Activated naive CD4-positive, alpha-beta T cell treated with anti-CD3 and anti-CD28 coated beads, Interleukin-2, amount 50 U/mL, for 16 hours (primary cell): Measurements from ENCODE around the gene GCSAM.
A peak's percentile ranks its signal among the peaks of the same experiment; 100 is the strongest.

Experiments used
- DNase-seq: peaks from one replicate; pipeline ENCODE4 v3.0.0-alpha.2; 2020

GCSAM gene

GRCh38 chr3:112132975-112133448, at the start of gene GCSAM:
Gene GCSAM (minus strand): TSS chr3:112133248. CDS start chr3:112133120, 128 bp downstream.
- DNase-seq, result peak; percentile 58

GRCh38 chr3:112175646-112176045, 42.6 kb upstream of the GCSAM start:
- DNase-seq, result no peak

- no peak for DNase-seq
Measured at GRCh38 chr3:112175037-112175436, 42.0 kb upstream of the GCSAM start.

DNA sequence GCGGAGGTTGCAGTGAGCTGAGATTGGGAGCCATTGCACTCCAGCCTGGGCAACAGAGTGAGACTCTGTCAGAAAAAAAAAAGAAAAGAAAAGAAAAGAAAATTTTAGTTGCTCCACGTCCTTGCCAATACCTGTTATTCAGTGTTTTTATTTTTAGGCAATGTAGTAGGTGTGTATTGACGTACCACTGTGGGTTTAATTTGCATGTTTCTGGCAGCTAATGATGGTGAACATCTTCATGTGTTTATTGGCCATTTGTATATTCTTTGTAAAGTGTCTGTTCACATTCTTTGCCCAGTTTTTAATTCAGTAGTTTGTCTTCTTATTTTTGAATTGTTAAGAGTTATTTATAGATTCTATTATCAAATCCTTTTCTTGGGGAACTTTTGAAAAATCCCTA, 38.1 kb upstream of the GCSAM start:
- no peak for DNase-seq

- DNase-seq, result no peak
Measured at GRCh38 chr3:112170046-112170445, 37.0 kb upstream of the GCSAM start.

DNA sequence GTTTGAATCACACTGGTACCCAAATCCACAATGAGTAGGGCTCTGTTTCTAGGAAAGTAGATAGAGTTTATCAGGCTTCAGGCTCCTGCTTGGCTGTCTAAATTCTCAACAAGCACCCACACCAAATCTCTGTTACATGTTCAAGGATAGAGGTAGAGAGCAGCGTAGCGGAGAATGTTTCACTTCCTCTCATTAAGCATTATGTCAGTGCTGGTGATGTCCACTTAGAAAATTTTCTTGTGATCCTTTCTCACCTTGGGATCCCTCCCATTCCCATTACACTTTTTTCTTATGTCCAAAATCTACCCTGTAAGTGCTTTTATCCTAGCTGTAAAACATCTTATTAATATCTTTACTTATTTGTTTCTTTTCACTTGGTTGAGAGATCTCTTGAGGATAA, 34.7 kb upstream of the GCSAM start:
- DNase-seq, result no peak

- no peak for DNase-seq
Measured at GRCh38 chr3:112149136-112149535, 16.1 kb upstream of the GCSAM start.

- no peak for DNase-seq
Measured at GRCh38 chr3:112143689-112144088, 10.6 kb upstream of the GCSAM start.

- DNase-seq, result no peak
Measured at GRCh38 chr3:112143251-112143650, 10.2 kb upstream of the GCSAM start.

- DNase-seq, result no peak
Measured at GRCh38 chr3:112141293-112141692, 8.2 kb upstream of the GCSAM start.

GRCh38 chr3:112140584-112140983, 7.5 kb upstream of the GCSAM start:
- DNase-seq, result no peak

- no peak for DNase-seq
Measured at GRCh38 chr3:112138219-112138969, 5.3 kb upstream of the GCSAM start.

GRCh38 chr3:112137781-112138180, 4.7 kb upstream of the GCSAM start:
- no peak for DNase-seq

DNA sequence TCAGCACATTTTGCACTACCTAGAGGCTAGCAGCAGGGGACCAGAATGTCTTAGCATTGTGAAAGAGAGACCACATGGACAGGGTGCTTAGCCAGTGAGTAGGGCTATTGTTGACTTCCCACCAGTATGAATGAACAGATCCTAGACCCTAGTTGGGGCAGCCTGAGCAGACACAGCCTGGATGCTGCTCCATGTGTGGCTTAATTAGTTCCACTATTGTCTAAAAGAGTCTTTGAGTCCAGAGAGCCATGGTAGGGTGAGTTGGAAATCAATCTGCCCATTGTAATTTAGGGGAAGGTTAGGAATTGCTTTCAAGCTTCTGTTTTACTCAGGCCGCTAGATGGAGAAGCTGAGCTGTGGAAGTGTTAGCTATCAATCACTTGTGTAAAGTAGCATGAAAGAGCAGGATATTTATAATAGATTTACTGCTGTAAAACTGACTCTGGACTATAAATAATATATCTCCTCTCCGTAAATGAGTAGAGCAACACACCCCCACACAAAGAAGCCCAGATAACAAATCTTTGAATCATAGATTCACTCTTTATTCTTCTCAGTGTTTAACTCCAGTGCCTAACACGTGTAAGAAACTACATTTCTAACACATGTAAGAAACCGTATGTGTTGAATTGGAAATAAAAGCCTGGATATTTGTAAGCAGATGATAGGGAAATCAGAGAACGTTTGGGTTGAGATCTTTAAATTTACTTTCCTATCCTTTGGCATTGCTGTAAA, 4.1 kb upstream of the GCSAM start:
- DNase-seq, result peak; percentile 36

DNA sequence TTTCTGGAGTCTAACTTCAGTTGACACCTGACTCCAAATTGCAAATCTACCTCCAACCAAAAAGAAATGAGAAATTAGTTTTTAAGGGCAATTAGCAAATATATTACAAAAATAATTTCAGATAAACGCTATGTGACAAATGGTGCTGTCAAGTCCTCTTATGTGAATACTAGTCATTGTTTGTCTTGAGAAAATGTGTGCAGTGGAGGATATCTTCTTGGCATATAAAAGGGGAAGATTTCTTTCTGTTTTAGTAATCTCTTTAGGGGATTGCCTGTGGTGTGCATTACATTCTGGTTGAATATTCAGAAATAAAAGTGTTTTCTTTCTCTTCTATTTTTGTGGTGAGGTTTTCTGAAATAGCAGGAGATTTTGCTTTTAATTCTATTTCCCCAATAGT, 3.0 kb upstream of the GCSAM start:
- no peak for DNase-seq

DNA sequence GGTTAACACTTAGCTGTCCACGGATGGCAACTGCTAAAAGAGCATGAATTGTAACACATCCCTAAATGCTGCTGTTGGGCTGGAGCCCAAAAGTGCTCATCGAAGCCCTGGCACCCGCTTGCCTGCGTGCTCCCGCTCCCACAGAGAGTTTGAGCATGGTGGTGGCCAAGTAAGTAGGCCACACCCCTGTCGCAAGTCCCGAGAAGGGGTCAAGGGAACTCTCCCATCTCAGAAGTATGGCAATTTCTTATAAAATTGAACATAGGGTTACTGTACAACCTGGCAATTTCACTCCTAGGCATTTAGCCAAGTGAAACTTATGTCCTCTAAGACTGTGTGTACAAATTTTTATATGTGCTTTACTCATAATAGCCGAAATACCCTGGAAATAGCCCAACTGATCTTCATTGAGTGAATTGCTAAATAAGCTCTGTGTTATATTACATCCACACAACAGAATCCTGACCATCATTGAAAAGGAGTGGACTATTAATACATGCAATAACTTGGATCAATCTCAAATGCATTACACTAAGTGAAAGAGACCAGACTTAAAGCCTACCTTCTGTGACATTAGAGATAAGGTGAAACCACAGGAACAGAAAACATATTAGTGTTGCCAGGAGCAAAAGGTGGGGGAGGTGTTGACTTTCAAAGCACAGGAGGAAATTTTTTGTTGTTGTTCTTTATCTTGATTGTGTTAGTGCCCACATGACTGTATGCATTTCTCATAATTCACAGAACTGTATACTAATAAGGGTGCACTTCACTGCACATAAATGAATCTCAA, 1.5 kb upstream of the GCSAM start:
- no peak for DNase-seq

DNA sequence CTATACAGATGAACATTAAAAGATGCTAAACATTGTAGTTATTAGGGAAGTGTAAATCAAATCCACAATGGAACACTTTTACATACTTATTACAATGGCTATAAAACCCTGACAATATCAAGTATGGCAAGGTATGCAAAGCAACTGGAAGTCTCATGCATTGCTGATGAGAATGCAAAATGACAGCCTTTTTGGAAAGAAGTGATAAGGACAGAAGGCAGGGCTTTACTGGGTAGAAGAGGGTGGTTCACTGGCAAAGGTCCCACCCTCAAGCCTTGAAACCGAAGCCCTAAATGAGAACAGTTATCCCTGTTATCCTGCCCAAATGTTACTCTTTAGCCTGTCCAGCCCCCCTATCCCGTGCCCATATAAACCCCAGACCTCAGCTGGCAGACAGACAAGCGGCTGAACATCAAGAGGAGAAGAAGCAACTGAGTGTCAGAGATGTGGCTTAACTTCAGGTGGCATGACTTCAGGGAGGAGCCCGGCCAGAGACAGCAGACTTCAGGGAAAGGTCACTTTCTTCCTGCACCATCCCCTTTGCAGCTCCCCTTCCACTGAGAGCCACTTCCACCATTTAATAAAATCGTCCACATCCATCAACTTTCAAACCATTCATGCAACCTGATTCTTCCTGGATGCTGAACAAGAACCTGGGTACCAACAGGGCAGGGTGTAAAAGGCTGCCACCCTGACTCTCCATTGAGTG, 732 bp upstream of the GCSAM start:
- DNase-seq, result no peak

GRCh38 chr3:112132554-112132953, 494 bp downstream of the GCSAM start:
- DNase-seq, result no peak

- no peak for DNase-seq
Measured at GRCh38 chr3:112132088-112132487, 960 bp downstream of the GCSAM start.

DNA sequence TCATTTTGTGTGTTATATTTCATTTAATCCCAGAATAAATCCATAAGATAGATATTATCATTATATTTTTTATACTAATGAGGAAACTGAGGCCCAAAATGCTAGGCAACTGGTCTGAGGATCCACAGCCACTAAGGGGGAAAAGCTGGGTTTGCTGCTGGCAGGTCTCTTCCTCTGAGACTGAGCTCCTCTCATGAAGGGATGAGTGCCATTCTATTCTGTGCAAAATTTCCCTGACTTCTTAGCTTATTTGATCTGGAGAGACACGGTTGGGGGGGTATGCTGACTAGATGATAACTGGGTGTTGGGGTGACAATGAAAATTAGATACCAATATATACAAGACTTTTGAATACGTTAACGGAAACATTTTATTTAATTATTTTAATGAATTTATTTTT, 1.9 kb downstream of the GCSAM start:
- DNase-seq, result no peak

GRCh38 chr3:112130638-112130993, 2.4 kb downstream of the GCSAM start:
- no peak for DNase-seq

DNA sequence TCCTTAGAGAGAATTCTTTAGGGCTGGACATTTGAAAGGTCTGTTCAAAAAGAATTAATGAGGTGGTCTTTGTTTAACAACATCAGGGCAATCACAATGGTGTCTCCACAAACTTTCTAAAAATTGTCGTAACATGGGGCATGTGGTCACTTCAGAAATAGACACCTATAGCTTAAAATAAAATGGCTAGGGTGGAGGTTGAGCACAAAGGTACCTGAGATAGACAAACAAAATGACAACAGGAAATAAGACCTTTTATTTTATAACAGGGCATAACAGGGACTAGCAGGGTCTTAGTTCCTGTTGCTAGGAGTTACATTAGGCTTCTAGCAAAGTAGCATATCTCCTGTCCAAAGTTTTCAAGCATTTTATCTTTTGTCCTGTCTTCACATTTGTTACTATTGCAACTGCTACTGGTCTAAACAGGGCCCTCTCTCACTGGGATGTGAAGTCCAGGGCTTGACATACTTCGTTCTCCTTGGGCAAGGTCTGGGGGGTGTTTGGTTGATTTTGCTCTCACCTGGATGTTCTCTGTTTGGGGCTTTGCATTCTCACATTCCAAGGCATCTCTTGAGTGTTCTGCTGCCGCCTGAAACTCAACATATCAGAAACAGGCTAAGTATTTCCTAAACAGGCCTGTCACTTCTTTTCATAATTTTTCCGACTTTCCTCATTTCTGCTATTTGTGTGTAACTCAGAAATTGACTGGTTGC, 3.0 kb downstream of the GCSAM start:
- DNase-seq, result no peak
